GM21381 (cell line): ENCODE results near the gene ABCC4.

Experiments
- ATAC-seq: cut with Tn5 transposase; IDR thresholded peaks from one replicate; pipeline ENCODE4 v1.9.1; 2021; ENCODE audit warnings: mild to moderate bottlenecking, moderate library complexity; ENCODE audit not compliant: unreplicated experiment

ABCC4 gene

DNA sequence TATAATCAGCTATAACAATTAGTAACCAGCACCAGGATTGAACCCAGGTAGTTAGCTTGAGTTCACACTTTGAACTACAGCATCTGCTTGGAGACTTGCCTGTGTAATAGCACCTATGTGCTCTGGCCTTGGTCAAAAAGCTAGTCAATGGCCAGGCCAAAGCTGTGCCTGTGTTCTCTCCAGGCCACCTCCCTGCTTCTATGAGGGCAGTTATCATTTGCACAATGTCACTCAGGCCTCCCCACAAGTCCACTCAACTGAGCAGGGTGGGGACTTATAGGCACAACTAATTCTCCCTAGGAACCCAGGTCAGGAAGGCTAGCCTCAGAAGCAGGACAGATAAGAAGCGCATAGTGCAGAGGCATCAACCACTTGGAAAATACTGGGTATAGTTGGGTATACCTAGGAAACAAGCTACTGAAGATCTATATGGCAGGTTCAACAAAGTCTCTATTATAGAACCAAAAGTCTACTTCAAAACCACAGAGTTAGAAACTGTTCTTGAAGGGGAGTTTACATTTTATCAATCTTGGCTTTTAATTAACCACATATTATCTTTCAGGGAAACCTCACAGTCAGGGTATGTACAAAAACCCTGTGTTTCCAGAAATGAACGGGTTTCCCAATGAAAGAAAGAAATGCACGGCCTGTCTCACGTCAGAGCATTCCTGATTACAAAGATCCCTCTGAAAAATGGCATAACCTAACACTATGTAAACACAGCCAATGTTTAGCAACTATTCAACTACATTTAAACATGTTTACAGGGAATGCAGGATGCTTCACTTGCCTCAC is 140.9 kb downstream of the ABCC4 start:
- no peak for ATAC-seq

DNA sequence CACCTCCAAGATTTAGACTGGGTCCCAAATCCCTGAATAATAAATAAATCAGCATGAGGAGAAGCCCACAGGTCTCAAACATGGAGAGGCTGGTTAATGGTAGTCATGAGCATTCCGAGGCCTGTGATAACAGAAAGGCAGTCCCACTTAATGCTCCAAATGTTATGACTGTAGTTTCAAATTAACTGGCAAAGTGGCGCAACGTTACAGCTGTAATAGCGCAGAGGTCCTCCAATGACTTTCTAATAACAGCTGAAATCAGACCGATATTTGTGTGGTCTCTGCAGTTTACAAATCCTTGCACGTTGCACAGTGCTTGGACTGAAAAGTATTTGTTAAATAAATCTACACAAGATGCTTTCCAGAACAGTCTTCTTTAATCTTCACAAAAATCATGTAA is 141.8 kb downstream of the ABCC4 start:
- ATAC-seq: no peak

GRCh38 chr13:95156208-95156607 is 145.0 kb downstream of the ABCC4 start:
- no peak for ATAC-seq

- no peak for ATAC-seq
These were observed 145.7 kb downstream of the ABCC4 start for GRCh38 chr13:95155504-95155903.

DNA sequence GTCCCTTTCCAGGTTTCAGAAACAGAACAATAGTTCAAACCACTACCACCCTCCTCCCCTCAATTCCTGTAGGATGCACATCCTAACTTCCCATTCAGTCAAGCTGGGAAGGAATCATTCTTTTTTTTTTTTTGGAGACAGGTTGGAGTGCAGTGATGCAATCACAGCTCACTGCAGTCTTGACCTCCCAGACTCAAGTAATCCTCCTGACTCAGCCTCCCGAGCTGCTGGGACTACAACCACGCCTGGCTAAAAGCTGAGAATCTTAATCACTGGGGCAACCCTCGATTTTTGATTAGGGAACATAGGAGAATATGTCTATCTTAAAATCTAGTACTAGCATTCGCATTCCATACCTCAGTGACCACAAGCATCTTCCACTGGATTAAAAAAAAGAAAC is 146.2 kb downstream of the ABCC4 start:
- ATAC-seq: no peak

DNA sequence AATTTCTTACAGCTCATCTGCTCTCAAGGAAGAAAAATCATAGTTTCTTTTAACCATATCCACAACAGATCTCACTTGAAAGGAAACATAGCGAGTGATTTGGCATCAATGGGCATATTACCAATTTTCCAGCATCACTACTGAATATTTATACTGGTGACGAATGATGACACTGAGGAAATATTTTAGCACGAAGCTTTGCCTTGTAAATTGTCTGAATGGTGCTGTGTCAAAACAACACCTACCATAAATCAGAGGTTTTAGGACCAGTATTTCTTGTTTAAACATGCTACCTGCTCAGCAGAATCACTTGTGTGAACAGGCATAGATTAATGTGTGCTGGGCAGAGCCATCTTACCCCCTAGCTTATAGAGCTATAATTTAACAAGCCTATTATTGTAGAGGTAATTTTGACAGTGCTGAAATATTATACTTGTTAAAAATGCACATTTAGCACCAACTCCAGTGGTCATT is 146.8 kb downstream of the ABCC4 start:
- ATAC-seq: no peak

DNA sequence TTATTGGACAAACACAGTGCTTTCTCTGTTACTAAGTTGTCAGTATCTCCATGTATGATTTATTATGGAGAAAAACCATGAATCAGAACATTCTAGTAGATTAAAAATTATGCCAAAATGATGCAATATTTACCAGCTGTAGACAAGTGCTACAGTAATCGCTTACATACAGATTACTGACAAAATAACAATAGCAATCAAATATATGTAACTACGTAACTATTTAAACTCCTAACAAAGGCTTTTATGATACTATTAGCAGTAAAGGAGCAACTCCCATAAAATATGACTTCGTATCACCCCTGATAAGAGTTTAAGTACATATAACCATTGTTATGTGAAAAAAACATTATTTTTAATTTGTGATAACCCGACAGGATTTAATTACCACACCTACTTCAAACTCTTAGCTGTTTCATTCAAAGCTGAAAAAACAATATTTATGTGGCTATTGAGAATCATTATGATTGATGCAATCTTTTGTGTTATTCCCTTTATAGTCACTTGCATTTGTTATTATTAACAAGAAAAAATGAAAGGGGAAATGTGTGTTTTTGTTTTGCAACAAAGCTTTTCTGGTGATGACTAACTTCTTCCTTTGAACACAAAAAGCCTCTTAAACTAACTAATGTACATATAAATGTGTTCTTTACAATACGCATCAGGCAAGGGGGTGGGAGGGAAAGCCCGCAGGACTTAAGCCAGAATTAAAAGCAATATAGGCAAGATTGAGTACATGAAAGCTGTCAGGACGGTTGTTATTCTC is 147.4 kb downstream of the ABCC4 start:
- no peak for ATAC-seq

GRCh38 chr13:95151942-95152587 is 149.2 kb downstream of the ABCC4 start:
- no peak for ATAC-seq

- no peak for ATAC-seq
These were observed 150.7 kb downstream of the ABCC4 start for GRCh38 chr13:95150555-95150954.

- no peak for ATAC-seq
These were observed 154.8 kb downstream of the ABCC4 start for GRCh38 chr13:95146486-95146885.

GRCh38 chr13:95145587-95145986 is 155.7 kb downstream of the ABCC4 start:
- ATAC-seq: no peak

DNA sequence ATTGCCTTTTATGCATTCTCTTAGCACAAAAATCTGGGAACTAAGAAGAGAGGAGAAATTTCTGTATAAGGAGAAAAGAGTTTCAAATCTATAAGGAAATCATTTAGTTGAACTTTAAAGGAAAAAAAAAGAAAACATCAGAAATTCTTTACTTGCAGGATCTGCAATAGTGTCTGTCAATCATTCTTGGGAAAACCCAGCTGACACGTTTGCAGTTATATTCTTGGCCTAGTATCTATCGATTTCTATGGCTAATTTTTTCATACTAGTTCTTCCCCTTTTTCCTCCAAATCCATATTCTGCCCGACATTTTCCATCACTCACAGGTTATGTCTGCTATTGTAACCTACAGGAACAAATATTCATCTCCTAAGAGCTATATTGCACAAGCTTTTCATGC is 160.7 kb downstream of the ABCC4 start:
- ATAC-seq: no peak

- no peak for ATAC-seq
These were observed 162.2 kb downstream of the ABCC4 start for GRCh38 chr13:95138876-95139585.

- peak; percentile 81 for ATAC-seq
These were observed 164.2 kb downstream of the ABCC4 start for GRCh38 chr13:95137096-95137495.

GRCh38 chr13:95136638-95137037 is 164.6 kb downstream of the ABCC4 start:
- ATAC-seq: no peak

- ATAC-seq: no peak
These were observed 167.8 kb downstream of the ABCC4 start for GRCh38 chr13:95133498-95133897.

DNA sequence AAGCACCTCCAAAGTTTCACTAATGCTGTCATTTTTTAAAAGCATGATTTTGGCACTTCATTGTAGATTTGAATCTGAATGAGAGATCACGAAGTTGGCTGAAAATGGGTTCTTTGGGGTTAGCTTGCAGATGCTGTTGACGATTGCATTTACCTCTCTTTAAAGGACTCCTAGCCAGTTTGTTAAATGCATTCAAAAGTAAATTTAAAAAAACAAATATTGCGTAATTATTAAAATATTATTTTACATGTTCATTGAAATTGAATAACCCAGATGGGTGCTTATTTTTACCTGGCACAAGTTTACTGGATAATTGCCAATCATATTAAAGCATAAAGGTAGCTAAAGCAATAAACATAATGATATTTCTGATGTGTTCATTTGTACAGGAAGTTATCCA is 172.2 kb downstream of the ABCC4 start:
- ATAC-seq: no peak

DNA sequence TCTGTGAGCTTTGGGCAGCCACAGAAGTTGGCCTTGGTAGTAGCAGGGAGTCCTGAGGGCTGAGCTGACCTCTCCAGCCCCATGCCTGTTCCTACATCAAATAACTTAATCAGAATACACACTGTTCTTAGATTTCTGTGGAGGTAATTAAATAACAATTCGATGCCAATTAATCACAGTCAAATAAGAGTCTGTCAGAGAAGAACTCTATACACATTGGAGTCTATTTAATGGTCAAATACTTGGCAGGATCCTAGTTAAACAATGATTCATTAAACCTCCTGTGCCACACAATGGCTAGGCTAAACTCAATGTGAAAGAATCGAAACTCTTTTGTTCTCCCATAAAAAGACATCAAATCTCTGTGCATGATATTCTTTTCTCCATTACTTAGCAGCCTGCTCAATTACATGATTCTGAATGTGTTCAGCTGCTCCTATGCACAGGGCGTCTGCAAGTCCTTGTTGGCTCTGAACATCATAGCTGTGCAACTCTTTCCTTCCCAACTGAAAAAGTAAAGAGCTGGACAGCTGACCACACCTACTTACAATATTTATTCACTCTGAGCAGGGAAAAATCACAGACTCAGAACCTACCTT is 173.1 kb downstream of the ABCC4 start:
- no peak for ATAC-seq

- ATAC-seq: no peak
These were observed 176.3 kb downstream of the ABCC4 start for GRCh38 chr13:95124959-95125358.

GRCh38 chr13:95123726-95124125 is 177.5 kb downstream of the ABCC4 start:
- no peak for ATAC-seq

DNA sequence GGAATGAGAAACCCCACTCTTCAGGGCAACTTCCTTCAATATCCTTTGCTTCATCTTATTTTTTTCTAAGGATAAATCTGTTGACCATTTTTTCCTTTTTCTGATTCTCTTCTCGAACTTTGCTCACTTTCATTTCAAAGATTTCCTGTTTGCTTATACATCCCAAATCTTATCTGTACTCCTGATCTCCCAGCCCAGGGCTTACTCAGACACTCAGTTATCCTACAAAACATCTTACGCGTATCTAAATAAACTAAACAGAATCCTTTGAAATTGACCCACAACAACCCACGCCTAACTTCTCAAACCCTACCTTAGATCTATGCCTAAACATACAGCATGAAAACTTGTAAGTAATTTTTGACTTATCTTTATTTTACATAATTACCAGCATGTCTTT is 179.2 kb downstream of the ABCC4 start:
- ATAC-seq: no peak
